IMR-90 (cell line): ENCODE results near the gene CMBL.

ENCODE experiments used
- BHLHE40 ChIP-seq: fragments of 150-350 bp; IDR thresholded peaks from 2 replicates; pipeline ENCODE4 v1.6.1; 2016; ENCODE audit warnings: mild to moderate bottlenecking, low read depth, low read length
- CEBPB ChIP-seq: IDR thresholded peaks from 2 replicates; pipeline ENCODE4 v1.6.1; 2012; ENCODE audit warnings: low read depth, low read length, improper control_type of control experiment
- CHD1 ChIP-seq: IDR thresholded peaks from 2 replicates; pipeline ENCODE4 v1.6.1; 2012; ENCODE audit warnings: low read depth, low read length, improper control_type of control experiment
- FOS ChIP-seq: fragments of 150-350 bp; IDR thresholded peaks from 2 replicates; pipeline ENCODE4 v1.6.1; 2016; ENCODE audit warnings: low read depth, low read length
- MXI1 ChIP-seq: IDR thresholded peaks from 2 replicates; pipeline ENCODE4 v1.6.1; 2012; ENCODE audit warnings: low read depth, mild to moderate bottlenecking, low read length, moderate library complexity, borderline replicate concordance
- POLR2A ChIP-seq: IDR thresholded peaks from 2 replicates; pipeline ENCODE4 v1.6.1; 2012; ENCODE audit warnings: mild to moderate bottlenecking, low read depth, low read length
- RAD21 ChIP-seq: IDR thresholded peaks from 2 replicates; pipeline ENCODE4 v1.6.1; 2012; ENCODE audit warnings: low read length, improper control_type of control experiment
- RCOR1 ChIP-seq: IDR thresholded peaks from 2 replicates; pipeline ENCODE4 v1.6.1; 2012; ENCODE audit warnings: mild to moderate bottlenecking, low read length, improper control_type of control experiment; ENCODE audit not compliant: insufficient replicate concordance
- RFX5 ChIP-seq: IDR thresholded peaks from 2 replicates; pipeline ENCODE4 v1.8.0; 2012; ENCODE audit warnings: low read depth, mild to moderate bottlenecking, low read length, moderate library complexity
- SMC3 ChIP-seq: fragments of 150-350 bp; IDR thresholded peaks from 2 replicates; pipeline ENCODE4 v1.6.1; 2016; ENCODE audit warnings: low read depth, mild to moderate bottlenecking, antibody characterized with exemption, low read length, moderate library complexity
- TF ChIP-seq, protein P1 (sequence below): fragments of 150-350 bp; IDR thresholded peaks from 2 replicates; pipeline ENCODE4 v1.6.1; 2016; ENCODE audit warnings: low read depth, mild to moderate bottlenecking, low read length, moderate library complexity, borderline replicate concordance
- TF ChIP-seq, protein P2 (sequence below): conservative IDR thresholded peaks from 2 replicates; pipeline ENCODE4 v1.5.1; 2012; ENCODE audit warnings: mild to moderate bottlenecking, low read depth, low read length, improper control_type of control experiment
- TF ChIP-seq, protein P3 (sequence below): fragments of 150-350 bp; IDR thresholded peaks from 2 replicates; pipeline ENCODE4 v1.6.1; 2017; ENCODE audit warnings: mild to moderate bottlenecking, antibody characterized with exemption, low read length, low read depth

DNA sequence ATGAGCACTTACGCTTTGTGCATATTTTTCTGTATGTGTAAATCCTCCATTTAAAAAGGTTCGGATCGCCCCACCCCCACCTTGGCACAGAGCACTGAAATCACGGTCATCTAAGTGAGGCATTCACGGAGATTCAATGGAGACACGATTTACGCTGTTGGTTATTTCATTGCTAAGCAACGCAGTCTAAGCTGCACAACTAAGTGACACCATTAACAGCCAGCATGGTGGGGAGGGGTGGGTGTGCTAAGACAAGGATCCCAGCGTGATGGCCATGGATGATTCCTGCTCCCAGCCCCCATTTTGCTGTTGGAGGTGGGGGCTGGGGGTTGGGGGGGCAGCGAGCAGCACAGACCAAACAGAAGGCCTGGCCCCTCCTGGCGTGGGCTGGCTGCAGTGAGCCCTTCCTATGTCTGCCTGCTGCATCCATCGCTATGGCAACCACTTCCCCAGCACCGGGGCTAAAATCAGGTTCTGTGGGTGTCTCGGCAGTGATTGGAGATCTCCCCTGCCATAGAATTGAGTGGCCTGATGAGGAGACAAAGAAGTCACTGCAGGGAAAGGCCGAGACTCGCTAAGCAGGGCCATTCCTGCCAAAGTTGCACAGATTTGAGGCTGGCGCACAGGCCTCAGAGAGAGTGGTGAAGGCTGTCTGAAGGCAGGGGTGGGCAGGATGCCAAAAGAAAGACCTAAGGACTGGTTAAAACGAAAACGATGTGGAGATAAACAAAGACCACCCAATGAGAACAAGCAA lies 31.5 kb upstream of the CMBL start:
- TF ChIP-seq, protein P1, sequence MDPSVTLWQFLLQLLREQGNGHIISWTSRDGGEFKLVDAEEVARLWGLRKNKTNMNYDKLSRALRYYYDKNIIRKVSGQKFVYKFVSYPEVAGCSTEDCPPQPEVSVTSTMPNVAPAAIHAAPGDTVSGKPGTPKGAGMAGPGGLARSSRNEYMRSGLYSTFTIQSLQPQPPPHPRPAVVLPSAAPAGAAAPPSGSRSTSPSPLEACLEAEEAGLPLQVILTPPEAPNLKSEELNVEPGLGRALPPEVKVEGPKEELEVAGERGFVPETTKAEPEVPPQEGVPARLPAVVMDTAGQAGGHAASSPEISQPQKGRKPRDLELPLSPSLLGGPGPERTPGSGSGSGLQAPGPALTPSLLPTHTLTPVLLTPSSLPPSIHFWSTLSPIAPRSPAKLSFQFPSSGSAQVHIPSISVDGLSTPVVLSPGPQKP: no peak
- TF ChIP-seq POLR2A (no peak), RCOR1 (no peak), RAD21 (no peak), RFX5 (no peak), CEBPB (no peak), CHD1 (no peak), BHLHE40 (no peak), SMC3 (no peak), MXI1 (no peak), FOS (no peak)
- TF ChIP-seq, protein P2, sequence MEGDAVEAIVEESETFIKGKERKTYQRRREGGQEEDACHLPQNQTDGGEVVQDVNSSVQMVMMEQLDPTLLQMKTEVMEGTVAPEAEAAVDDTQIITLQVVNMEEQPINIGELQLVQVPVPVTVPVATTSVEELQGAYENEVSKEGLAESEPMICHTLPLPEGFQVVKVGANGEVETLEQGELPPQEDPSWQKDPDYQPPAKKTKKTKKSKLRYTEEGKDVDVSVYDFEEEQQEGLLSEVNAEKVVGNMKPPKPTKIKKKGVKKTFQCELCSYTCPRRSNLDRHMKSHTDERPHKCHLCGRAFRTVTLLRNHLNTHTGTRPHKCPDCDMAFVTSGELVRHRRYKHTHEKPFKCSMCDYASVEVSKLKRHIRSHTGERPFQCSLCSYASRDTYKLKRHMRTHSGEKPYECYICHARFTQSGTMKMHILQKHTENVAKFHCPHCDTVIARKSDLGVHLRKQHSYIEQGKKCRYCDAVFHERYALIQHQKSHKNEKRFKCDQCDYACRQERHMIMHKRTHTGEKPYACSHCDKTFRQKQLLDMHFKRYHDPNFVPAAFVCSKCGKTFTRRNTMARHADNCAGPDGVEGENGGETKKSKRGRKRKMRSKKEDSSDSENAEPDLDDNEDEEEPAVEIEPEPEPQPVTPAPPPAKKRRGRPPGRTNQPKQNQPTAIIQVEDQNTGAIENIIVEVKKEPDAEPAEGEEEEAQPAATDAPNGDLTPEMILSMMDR: no peak
- TF ChIP-seq, protein P3, sequence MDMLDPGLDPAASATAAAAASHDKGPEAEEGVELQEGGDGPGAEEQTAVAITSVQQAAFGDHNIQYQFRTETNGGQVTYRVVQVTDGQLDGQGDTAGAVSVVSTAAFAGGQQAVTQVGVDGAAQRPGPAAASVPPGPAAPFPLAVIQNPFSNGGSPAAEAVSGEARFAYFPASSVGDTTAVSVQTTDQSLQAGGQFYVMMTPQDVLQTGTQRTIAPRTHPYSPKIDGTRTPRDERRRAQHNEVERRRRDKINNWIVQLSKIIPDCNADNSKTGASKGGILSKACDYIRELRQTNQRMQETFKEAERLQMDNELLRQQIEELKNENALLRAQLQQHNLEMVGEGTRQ: no peak
